GM19372 (cell line): ENCODE data around the gene CADM2.

Experiments
- ATAC-seq: cut with Tn5 transposase; IDR thresholded peaks from one replicate; pipeline ENCODE4 v1.9.1; 2021; ENCODE audit warnings: mild to moderate bottlenecking, low read depth, moderate library complexity; ENCODE audit not compliant: unreplicated experiment

CADM2 gene

DNA sequence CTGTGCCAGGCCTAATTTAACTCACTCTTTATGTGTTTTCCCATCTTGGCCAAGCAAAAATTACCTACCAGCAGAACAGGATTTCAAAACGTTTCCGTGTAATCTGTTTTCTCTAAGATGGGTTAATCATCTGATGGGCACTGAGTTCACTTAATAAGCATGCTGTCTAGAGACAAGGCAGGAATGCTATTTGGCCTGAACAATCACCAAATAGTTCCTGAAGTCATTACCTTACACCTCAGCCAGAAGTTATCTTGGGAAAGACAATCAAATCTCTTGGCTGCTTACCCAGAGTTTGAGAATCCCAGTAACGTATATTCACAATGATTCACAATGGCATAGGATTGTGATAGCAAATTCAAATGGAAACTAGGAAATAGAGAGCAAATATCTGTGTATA is 779.1 kb downstream of the CADM2 start:
- ATAC-seq, result no peak

- no peak for ATAC-seq
These were observed 781.8 kb downstream of the CADM2 start for GRCh38 chr3:85740561-85740960.

DNA sequence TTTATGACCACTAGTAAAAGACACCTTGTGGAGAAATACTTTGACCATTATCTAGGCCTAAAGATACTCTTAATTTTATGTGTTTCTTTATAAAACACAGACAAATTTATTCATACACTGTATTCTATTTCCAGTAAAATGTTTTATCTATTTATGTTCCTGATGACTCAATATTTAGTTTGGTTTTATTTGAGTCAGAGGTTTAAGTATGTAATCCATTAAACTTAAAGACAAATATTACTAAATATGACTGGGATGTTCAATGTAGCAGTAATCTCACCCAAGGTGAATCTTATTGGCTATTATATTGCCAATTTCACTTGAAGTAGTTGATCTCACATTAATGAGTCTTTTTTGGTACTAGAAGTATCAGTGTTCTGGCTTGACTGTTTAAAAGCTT is 799.7 kb downstream of the CADM2 start:
- no peak for ATAC-seq

- ATAC-seq, result no peak
These were observed 801.6 kb downstream of the CADM2 start for GRCh38 chr3:85760342-85760741.

DNA sequence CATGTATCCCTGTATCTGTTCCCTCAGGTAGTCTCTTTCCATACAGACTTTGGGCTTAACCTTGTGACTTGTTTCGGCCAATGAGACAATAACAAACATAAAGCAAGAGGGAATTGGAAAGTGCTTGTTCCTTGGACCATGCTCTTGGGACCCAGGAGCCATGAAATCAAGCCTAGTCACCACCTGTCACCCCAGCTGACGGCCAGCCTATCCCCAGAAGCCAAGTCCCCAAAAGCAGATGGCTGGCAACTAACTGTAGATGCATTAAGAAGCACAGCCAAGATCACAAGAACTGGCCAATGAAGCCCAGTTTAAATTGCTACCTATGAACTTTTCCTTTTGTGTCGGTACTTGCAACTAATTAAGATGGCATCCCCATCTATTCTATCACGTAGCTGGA is 822.0 kb downstream of the CADM2 start:
- no peak for ATAC-seq

- ATAC-seq, result no peak
These were observed 823.0 kb downstream of the CADM2 start for GRCh38 chr3:85781806-85782205.

DNA sequence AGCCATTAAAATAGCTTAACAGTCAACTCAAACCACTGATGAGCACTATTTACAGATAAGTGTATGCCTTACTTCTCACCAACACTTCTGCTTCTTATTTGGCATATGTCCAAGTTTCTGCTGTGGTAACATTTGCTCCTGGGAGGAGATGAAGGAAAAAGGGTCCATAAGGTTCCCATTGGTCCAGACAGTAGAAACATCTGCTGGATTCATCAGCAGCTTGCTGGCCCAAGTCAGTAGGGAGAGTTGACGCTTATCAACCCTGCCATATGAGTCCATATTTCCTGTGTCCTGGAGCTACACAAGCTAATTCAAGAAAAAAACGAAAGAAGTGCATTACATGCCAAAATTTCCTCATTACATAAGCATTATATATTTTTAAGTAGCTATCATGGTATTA is 824.5 kb downstream of the CADM2 start:
- no peak for ATAC-seq

GRCh38 chr3:85785766-85786165 is 827.0 kb downstream of the CADM2 start:
- no peak for ATAC-seq

GRCh38 chr3:85790445-85791030 is 831.7 kb downstream of the CADM2 start:
- no peak for ATAC-seq

DNA sequence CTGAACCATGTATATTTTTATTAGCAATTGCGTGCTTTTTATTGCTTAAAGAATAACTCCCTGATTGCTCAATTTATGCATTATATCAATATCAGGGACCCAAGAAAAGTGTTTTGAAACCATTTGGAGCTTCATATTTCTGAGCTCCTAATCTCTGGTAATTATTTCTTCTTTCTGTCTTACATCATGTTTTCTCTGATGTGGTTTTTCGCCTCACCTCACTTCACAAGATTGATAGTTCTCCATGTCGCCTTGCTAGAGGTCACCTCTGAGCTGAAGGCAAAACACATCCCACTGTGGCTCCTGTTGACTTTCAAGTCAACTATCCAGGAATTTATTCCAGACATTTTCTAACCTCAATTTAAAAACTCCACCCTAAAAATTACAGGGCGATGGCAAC is 837.4 kb downstream of the CADM2 start:
- no peak for ATAC-seq

DNA sequence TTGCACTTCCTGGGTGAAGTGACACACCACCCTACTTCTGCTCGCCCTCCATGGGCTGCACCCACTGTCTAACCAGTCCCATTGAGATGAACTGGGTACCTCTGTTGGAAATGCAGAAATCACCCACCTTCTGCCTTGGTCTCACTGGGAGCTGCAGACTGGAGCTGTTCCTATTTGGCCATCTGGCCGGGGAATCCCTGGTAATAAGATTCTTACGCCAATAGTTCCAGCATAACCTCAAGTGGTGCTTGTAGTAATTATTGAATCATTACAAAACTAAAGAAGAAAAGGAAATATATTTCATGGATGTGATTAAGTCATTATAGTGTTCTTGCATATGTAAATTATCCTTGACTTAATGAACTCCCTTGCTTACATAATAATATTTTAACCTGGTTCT is 841.9 kb downstream of the CADM2 start:
- ATAC-seq, result no peak

- ATAC-seq, result no peak
These were observed 843.2 kb downstream of the CADM2 start for GRCh38 chr3:85801955-85802354.

- ATAC-seq, result no peak
These were observed 850.0 kb downstream of the CADM2 start for GRCh38 chr3:85808755-85809154.

- no peak for ATAC-seq
These were observed 862.5 kb downstream of the CADM2 start for GRCh38 chr3:85821130-85821756.

DNA sequence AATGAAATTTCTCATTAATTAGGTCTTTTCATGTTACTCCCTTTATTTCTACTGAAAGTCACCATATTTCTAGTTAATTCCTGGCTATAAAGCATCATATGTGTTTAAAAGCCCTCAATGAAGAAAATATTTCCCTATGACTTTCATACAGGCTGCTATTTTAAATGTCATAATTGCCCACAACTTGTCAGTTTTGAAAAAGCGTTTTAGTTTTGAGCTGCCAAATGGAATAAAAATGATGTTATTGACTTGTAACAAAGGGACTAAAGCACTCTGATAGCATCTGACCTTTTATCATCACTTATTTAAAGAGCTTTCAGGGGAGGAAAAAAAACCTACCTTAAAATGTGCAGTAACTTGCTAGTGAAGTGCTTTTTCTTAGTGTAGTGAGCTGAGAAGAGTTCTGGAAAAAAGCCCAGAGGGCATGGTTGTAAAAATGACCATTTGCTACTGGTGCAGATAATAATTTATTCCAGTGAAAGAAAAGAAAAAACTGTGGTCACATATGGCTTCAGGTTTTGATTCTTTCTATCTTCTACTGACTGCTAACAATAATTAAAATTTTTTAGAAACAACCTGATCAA is 877.2 kb downstream of the CADM2 start:
- no peak for ATAC-seq

- no peak for ATAC-seq
These were observed 878.6 kb downstream of the CADM2 start for GRCh38 chr3:85837402-85837801.

DNA sequence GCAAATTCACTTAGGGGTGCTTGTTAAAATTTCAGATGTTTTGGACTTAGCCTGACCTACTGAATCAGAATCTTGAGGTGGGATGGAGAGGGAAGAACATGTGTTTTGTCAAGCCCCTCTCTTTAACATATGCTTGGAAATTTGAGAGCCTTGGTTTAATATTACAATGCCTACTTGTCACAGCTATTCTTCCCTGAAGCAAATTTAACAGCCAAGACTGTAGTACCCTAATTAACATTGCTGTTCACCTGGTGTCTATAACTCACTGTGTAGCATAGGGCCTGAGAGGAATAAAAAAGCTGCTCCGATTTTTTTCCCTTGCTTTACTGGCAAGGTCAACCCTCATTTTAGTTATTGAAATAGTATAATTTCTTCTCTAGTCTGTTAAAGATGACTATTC is 880.1 kb downstream of the CADM2 start:
- no peak for ATAC-seq

GRCh38 chr3:85842081-85842480 is 883.3 kb downstream of the CADM2 start:
- no peak for ATAC-seq

DNA sequence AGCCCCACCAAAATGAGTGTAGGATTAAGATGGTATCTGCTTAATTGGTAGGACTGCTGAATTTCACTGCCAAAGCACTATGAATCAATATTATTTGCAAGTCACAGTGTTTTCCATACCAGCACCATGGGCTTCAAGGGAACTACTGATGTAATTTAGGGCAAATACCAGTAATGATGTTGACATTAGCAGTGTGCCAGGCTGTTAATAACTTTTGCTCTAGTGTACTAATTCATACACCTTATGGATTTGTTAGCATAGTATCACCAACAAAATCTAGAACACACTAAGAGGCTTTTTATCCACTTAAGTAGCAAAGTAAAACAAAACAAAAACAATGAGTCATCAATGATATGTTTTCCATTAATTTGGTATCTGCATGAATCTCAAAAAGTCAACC is 888.2 kb downstream of the CADM2 start:
- no peak for ATAC-seq

DNA sequence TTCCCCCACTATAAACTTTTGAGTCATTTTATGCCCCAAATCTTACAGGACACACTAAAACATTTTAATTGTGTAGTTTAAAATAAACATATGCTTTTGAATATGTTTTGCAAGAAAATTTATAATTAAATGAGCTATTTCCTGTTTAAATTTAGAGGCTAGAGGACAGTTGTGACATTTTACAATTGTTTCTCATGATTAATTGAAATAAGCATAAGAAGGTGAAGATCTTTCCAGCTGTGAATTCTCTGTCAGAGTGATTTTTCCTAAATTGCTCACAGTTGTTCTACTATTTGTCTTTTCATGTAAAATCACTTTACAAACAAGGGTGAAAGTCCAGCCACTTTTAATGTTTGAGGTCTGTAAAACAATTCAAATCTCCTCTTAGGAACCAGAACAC is 892.3 kb downstream of the CADM2 start:
- ATAC-seq, result no peak

GRCh38 chr3:85853805-85854204 is 895.0 kb downstream of the CADM2 start:
- ATAC-seq, result no peak

- no peak for ATAC-seq
These were observed 904.2 kb downstream of the CADM2 start for GRCh38 chr3:85862893-85863455.
